22Rv1 (cell line): Measurements from ENCODE around the gene TTN.

Experiments used
- CTCF ChIP-seq: fragments of 450-650 bp; IDR thresholded peaks from 2 replicates; pipeline ENCODE4 v1.5.1; 2017; ENCODE audit warnings: mild to moderate bottlenecking
- ZFX ChIP-seq: fragments of 450-650 bp; IDR thresholded peaks from 2 replicates; pipeline ENCODE4 v1.6.1; 2017; ENCODE audit warnings: antibody characterized with exemption, borderline replicate concordance

- TF ChIP-seq CTCF = no peak
- no peak for TF ChIP-seq ZFX
These were observed 90.8 kb downstream of the TTN start for GRCh38 chr2:178716394-178716793.
